Measurements from ENCODE around the gene LPCAT1. TPM values are rescaled to one million over a fixed set of nuclear protein-coding genes. Genes with fewer than 3 reads are reported as not detected.
A peak's percentile ranks its signal among the peaks of the same experiment; 100 is the strongest.
"Not testable (repeated sequence)": the region's sequence is repeated elsewhere in the genome, so short reads cannot be mapped to it uniquely, and the experiment has no call there.

Gene LPCAT1
- total RNA-seq, 1 donor: 41.3 TPM

GRCh38 chr5:1519631-1520210 lies 4.0 kb downstream of the LPCAT1 start:
- no peak overlapping the region for H3K4me3 ChIP-seq (ENCODE audit: low read depth, low read length)
- TF ChIP-seq, protein P1, sequence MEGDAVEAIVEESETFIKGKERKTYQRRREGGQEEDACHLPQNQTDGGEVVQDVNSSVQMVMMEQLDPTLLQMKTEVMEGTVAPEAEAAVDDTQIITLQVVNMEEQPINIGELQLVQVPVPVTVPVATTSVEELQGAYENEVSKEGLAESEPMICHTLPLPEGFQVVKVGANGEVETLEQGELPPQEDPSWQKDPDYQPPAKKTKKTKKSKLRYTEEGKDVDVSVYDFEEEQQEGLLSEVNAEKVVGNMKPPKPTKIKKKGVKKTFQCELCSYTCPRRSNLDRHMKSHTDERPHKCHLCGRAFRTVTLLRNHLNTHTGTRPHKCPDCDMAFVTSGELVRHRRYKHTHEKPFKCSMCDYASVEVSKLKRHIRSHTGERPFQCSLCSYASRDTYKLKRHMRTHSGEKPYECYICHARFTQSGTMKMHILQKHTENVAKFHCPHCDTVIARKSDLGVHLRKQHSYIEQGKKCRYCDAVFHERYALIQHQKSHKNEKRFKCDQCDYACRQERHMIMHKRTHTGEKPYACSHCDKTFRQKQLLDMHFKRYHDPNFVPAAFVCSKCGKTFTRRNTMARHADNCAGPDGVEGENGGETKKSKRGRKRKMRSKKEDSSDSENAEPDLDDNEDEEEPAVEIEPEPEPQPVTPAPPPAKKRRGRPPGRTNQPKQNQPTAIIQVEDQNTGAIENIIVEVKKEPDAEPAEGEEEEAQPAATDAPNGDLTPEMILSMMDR (IDR thresholded peaks at IDR 0.05; ENCODE audit: insufficient read depth, low read length): no peak
- DNase-seq (ENCODE audit: low read depth): no peak

GRCh38 chr5:1517838-1518237 lies 5.9 kb downstream of the LPCAT1 start:
- H3K4me3 ChIP-seq (ENCODE audit: low read depth, low read length): no peak overlapping the region
- TF ChIP-seq, protein P1 (IDR thresholded peaks at IDR 0.05; ENCODE audit: insufficient read depth, low read length): no peak
- no peak for DNase-seq (ENCODE audit: low read depth)

DNA sequence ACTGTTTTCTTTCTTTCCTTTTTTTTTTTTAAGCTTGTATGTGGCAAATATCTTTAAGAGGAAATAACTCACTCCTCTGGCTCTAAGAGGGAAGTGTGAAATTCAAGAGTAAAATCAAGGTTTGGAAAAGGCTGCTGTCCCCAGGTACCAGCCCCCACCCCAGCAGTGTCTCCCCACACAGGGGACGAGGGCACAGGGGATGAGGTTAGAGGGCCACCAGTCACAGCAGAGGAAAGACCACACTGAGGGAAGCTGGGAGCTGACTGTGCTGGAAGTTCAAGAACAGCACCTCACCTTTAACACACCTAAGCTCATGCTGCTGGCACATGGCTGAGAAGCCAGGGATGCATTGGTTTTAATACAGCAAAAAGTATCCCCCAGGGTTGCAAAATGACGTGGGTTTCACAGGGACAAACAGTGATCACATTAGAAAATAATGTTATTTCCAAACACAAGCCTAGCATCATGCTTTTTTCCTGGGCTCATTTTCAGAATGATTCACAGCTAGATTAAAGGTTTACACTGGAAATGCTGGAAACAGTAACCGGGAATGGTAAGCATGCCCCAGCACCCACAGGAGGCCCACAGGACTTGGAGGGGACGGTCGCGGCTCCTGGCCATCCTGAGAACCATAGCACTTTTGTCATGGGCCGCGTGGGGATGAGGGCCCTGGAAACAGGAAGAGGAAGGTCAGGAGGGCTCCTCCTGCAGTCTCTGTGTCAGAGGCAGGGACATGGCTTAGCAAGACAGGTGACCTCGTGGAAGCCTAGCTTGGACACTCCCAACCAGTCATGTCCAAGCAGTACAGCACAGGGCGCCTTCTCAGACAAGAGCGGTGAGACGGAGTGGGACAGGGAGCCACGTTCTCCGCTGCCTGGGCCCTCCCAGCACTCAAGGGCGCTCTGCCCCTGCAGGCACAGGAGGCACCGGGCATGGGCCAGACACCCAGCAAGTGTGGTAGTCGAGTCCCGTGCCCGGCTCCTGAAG lies 6.9 kb downstream of the LPCAT1 start:
- DNase-seq (ENCODE audit: low read depth): peak; percentile 74
- H3K4me3 ChIP-seq (ENCODE audit: low read depth, low read length): no peak overlapping the region
- TF ChIP-seq, protein P1 (IDR thresholded peaks at IDR 0.05; ENCODE audit: insufficient read depth, low read length): no peak

- no peak for DNase-seq (ENCODE audit: low read depth)
- TF ChIP-seq, protein P1 (IDR thresholded peaks at IDR 0.05; ENCODE audit: insufficient read depth, low read length): no peak
- no peak overlapping the region for H3K4me3 ChIP-seq (ENCODE audit: low read depth, low read length)
Observed at GRCh38 chr5:1515921-1516571, 7.7 kb downstream of the LPCAT1 start.

DNA sequence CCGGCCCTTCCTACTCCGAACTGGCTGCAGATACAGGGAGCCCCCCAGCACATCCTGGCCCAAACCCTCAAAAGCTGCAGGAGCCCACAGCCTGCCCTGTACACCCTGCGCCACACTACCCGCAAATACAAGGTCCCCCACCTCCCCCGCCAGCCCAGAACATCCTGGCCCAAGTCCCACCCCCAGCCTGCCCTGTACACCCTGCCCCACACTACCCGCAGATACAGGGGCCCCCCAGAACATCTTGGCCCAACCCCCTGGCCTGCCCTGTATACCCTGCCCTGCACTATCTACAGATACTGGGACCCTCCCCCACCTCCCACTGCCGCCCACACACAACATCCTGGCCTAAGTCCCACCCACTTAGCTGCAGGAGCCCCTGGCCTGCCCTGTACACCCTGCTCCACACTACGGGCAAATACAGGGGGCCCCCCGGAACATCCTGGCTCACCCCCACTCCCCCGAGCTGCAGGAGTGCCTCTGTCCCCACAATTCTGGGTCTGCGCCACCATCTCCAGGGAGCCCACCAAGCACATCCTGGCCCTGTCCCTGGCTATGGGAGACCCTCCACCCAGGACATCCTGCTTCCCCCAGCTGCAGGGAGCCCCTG lies 8.3 kb downstream of the LPCAT1 start:
- DNase-seq (ENCODE audit: low read depth): no peak
- TF ChIP-seq, protein P1 (IDR thresholded peaks at IDR 0.05; ENCODE audit: insufficient read depth, low read length): no peak
- no peak overlapping the region for H3K4me3 ChIP-seq (ENCODE audit: low read depth, low read length)

DNA sequence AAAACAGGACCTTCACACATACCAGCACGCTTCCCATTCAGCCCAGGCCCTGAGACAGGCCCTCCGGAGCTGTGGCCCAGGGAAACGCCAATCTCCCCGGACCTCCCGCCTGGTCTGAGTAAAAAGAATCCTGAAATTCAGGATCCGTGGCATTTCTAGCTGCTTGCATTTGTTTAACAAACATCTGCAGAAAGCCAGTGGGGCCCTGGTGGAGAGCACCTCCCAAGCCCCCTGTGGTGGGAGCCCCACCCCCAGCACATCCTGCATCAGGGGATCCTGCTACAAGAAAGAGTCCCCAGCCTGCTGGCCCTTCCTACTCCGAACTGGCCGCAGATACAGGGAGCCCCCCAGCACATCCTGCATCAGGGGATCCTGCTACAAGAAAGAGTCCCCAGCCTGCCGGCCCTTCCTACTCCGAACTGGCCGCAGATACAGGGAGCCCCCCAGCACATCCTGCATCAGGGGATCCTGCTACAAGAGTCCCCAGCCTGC lies 8.9 kb downstream of the LPCAT1 start:
- not testable (repeated sequence) for H3K4me3 ChIP-seq (ENCODE audit: low read depth, low read length); DNase-seq (ENCODE audit: low read depth)

Measured in fibroblast of the aortic adventitia (primary cell).